Endometrial microvascular endothelial cells (primary cell): ENCODE measurements around the gene SLC2A1. TPM values are rescaled to one million over a fixed set of nuclear protein-coding genes. Genes with fewer than 3 reads are reported as not detected.

Experiments used
- in situ Hi-C: cut with HindIII; loops from 2 replicates; pipeline ENCODE4 v1.10.0; 2017; ENCODE audit warnings: low sequenced_read_pairs, low pct_unique_long_range_greater_than_20kb; ENCODE audit errors: inconsistent ontology term
- total RNA-seq: library from RNA; depleted of rRNA; stranded (reverse); fragments of >200 nt; gene quantifications from one replicate; pipeline ENCODE4 v1.2.3, GENCODE V29; 2015; ENCODE audit errors: inconsistent ontology term

The SLC2A1 gene
- total RNA-seq, 1 donor from 2014 or later, result 39.0 TPM

GRCh38 chr1:42981871-42982270 is 23.2 kb upstream of the SLC2A1 start:
- in situ Hi-C loops, result no loop called here

- in situ Hi-C loops, result no loop called here
Measured at GRCh38 chr1:42981255-42981805, 22.7 kb upstream of the SLC2A1 start.

GRCh38 chr1:42979896-42980800 is 21.5 kb upstream of the SLC2A1 start:
- in situ Hi-C loops, result no loop called here

- in situ Hi-C loops, result no loop called here
Measured at GRCh38 chr1:42979036-42979430, 20.4 kb upstream of the SLC2A1 start.

GRCh38 chr1:42978317-42979035 is 19.8 kb upstream of the SLC2A1 start:
- in situ Hi-C loops, result no loop called here

GRCh38 chr1:42977653-42978052 is 19.0 kb upstream of the SLC2A1 start:
- in situ Hi-C loops, result no loop called here

- in situ Hi-C loops, result no loop called here
Measured at GRCh38 chr1:42975561-42976225, 17.0 kb upstream of the SLC2A1 start.

GRCh38 chr1:42974767-42975437 is 16.2 kb upstream of the SLC2A1 start:
- in situ Hi-C loops, result no loop called here

- in situ Hi-C loops, result no loop called here
Measured at GRCh38 chr1:42973799-42974198, 15.1 kb upstream of the SLC2A1 start.

- in situ Hi-C loops, result no loop called here
Measured at GRCh38 chr1:42973286-42973685, 14.6 kb upstream of the SLC2A1 start.

- in situ Hi-C loops, result no loop called here
Measured at GRCh38 chr1:42971841-42972291, 13.2 kb upstream of the SLC2A1 start.

GRCh38 chr1:42970143-42970542 is 11.5 kb upstream of the SLC2A1 start:
- in situ Hi-C loops, result no loop called here

- in situ Hi-C loops, result no loop called here
Measured at GRCh38 chr1:42968654-42969053, 10.0 kb upstream of the SLC2A1 start.

- in situ Hi-C loops, result no loop called here
Measured at GRCh38 chr1:42966688-42967612, 8.3 kb upstream of the SLC2A1 start.

GRCh38 chr1:42965378-42965777 is 6.7 kb upstream of the SLC2A1 start:
- in situ Hi-C loops, result no loop called here

GRCh38 chr1:42964044-42964812 is 5.6 kb upstream of the SLC2A1 start:
- in situ Hi-C loops, result no loop called here

- in situ Hi-C loops, result no loop called here
Measured at GRCh38 chr1:42963378-42964043, 4.8 kb upstream of the SLC2A1 start.
